GM12878 (cell line): ENCODE results near the gene TMEM135. TPM values are rescaled to one million over a fixed set of nuclear protein-coding genes. Genes with fewer than 3 reads are reported as not detected.

ENCODE experiments used
- ATAC-seq: fragments of 200-7000 bp; cut with Tn5 transposase; 3 replicates; pipeline ENCODE4 v1.9.1; 2020; ENCODE audit warnings: mild to moderate bottlenecking, moderate library complexity
- BruUV-seq: library from RNA; stranded (reverse); fragments of 400-500 nt; replicated peaks from 2 replicates; lab custom pipeline; 2021; lab: Mats Ljungman, UMichigan
- CTCF ChIA-PET: fragments of 300-600 bp; sonication (Branson Sonifier 250); formaldehyde crosslinking; extraction: SDS; loops from one replicate; lab custom pipeline; 2021; ENCODE audit warnings: inconsistent platforms; lab: Yijun Ruan, JAX
- POLR2A ChIA-PET: fragments of 350-600 bp; formaldehyde crosslinking; extraction: SDS; loops from one replicate; lab custom pipeline; 2021; ENCODE audit warnings: inconsistent platforms; lab: Charles Lee
- RAD21 ChIA-PET: fragments of 300-600 bp; sonication (Branson Sonifier 250); formaldehyde crosslinking; loops from one replicate; lab custom pipeline; 2023; ENCODE audit warnings: antibody characterized with exemption; ENCODE audit not compliant: unreplicated experiment; lab: Charles Lee
- SMC1A ChIA-PET: fragments of 300-600 bp; sonication (Branson Sonifier 250); formaldehyde crosslinking; loops from one replicate; lab custom pipeline; 2023; ENCODE audit not compliant: unreplicated experiment, uncharacterized antibody; lab: Charles Lee
- DNase-seq: peaks from one replicate; pipeline ENCODE4 v3.0.0-alpha.2; 2011; ENCODE audit warnings: low read depth, low spot score
- FAIRE-seq: peaks from 3 replicates; lab custom pipeline; 2011; peaks lifted over from hg19 to GRCh38; lab: Jason Lieb, UNC
- H2AFZ ChIP-seq: 2 replicates; pipeline ENCODE4 v1.6.0; 2011; ENCODE audit warnings: low read depth, low read length, control low read depth; ENCODE audit not compliant: control insufficient read depth
- H3K27ac ChIP-seq: 2 replicates; pipeline ENCODE4 v1.5.1; 2011; ENCODE audit warnings: control low read depth; ENCODE audit not compliant: control insufficient read depth, insufficient read depth
- H3K27me3 ChIP-seq, 2 experiments: replicated peaks in 1 of 2; 2 replicates each; pipeline versions ENCODE4 v1.6.0 to v1.6.1; 2011; ENCODE audit warnings: low read length in 1 of 2; ENCODE audit not compliant: control insufficient read depth in 2 of 2, insufficient read depth in 2 of 2
- H3K36me3 ChIP-seq, 2 experiments: 2 replicates each; pipeline ENCODE4 v1.5.1; 2011; ENCODE audit warnings: low read length in 1 of 2; ENCODE audit not compliant: control insufficient read depth in 2 of 2, insufficient read depth in 2 of 2
- H3K4me1 ChIP-seq: 2 replicates; pipeline ENCODE4 v1.6.1; 2011; ENCODE audit warnings: mild to moderate bottlenecking, low read length, moderate library complexity, mixed read lengths; ENCODE audit not compliant: control insufficient read depth, insufficient read depth
- H3K4me2 ChIP-seq: 2 replicates; pipeline ENCODE4 v1.6.0; 2011; ENCODE audit warnings: control low read depth; ENCODE audit not compliant: control insufficient read depth, insufficient read depth
- H3K4me3 ChIP-seq: fragments of 200-600 bp; sonication (generic); 2 replicates; pipeline ENCODE4 v1.5.1; 2016
- H3K79me2 ChIP-seq: 2 replicates; pipeline ENCODE4 v1.6.0; 2011; ENCODE audit warnings: low read length; ENCODE audit not compliant: control insufficient read depth, insufficient read depth
- H3K9ac ChIP-seq: 2 replicates; pipeline ENCODE4 v1.8.0; 2011; ENCODE audit warnings: low read length, control low read depth, mixed read lengths; ENCODE audit not compliant: control insufficient read depth, insufficient read depth
- H3K9me3 ChIP-seq: replicated peaks from 3 replicates; pipeline ENCODE4 v1.5.1; 2011; ENCODE audit warnings: mild to moderate bottlenecking, low read length; ENCODE audit not compliant: control insufficient read depth, insufficient read depth
- H4K20me1 ChIP-seq: 2 replicates; pipeline ENCODE4 v1.6.0; 2011; ENCODE audit not compliant: control insufficient read depth, insufficient read depth
- FOS ChIP-seq: IDR thresholded peaks from 3 replicates; pipeline ENCODE4 v1.6.1; 2011; ENCODE audit warnings: borderline replicate concordance; ENCODE audit not compliant: insufficient read length; ENCODE audit errors: extremely low read depth
- HDAC2 ChIP-seq: fragments of 200-600 bp; sonication (generic); IDR thresholded peaks from 2 replicates; pipeline ENCODE4 v1.6.1; 2017
- NFYA ChIP-seq: IDR thresholded peaks from 2 replicates; pipeline ENCODE4 v1.6.1; 2011; ENCODE audit warnings: low read depth, mild to moderate bottlenecking, low read length, improper control_type of control experiment, borderline replicate concordance
- PKNOX1 ChIP-seq: fragments of 450-650 bp; IDR thresholded peaks from 2 replicates; pipeline ENCODE4 v1.6.1; 2016; ENCODE audit warnings: mild to moderate bottlenecking
- POLR2AphosphoS5 ChIP-seq: IDR thresholded peaks from 2 replicates; pipeline ENCODE4 v1.6.1; 2011; ENCODE audit warnings: mild to moderate bottlenecking, low read length, inconsistent platforms
- RAD21 ChIP-seq: IDR thresholded peaks from 2 replicates; pipeline ENCODE4 v1.6.1; 2011; ENCODE audit warnings: mild to moderate bottlenecking, low read depth, low read length, moderate library complexity; ENCODE audit not compliant: insufficient read depth
- RELA ChIP-seq: fragments of 450-650 bp; IDR thresholded peaks from 2 replicates; pipeline ENCODE4 v1.8.0; 2014; ENCODE audit warnings: borderline replicate concordance; ENCODE audit not compliant: partially characterized antibody
- ZNF24 ChIP-seq: fragments of 450-650 bp; IDR thresholded peaks from 2 replicates; pipeline ENCODE4 v1.6.1; 2017; ENCODE audit warnings: antibody characterized with exemption, mild to moderate bottlenecking
- WGBS: methylation state at CpG from one replicate; pipeline ENCODE4 v1.1.6; 2016; ENCODE audit warnings: low lambda C conversion rate; ENCODE audit not compliant: insufficient replicate concordance, insufficient coverage; ENCODE audit errors: missing lambda C conversion rate; 5-methylcytosine and 5-hydroxymethylcytosine counted together
- in situ Hi-C: fragments of 300-500 bp; cut with MboI; formaldehyde crosslinking; loops from 9 replicates; pipeline ENCODE4 v1.14.3; 2018; ENCODE audit warnings: mixed read lengths
- intact Hi-C: fragments of 100-400 bp; cut with micrococcal nuclease; formaldehyde crosslinking; loops from one replicate; pipeline ENCODE4 v1.14.2; 2022; ENCODE audit not compliant: unreplicated experiment
- polyA plus RNA-seq, 11 experiments: library from polyadenylated mRNA; depleted of rRNA in 4 of 11; unstranded in 6 of 11; stranded (reverse) in 5 of 11; fragments of >200 nt; fragmentation: Nextera tagmentation in 4 of 11; fragmentation: Illumina TruSeq in 1 of 11; extraction: Ambion mirVana in 4 of 11; extraction: Trizol in 1 of 11; gene quantifications; 1 replicate in 1 of 11; 2 replicates in 10 of 11; pipeline versions ENCODE4 v1.2.1 to v1.2.3, GENCODE V29; 2011 to 2016; ENCODE audit warnings: inconsistent platforms in 2 of 11, missing spikeins in 2 of 11, low read depth in 1 of 11
- total RNA-seq, 4 experiments: library from RNA; depleted of rRNA in 3 of 4; stranded (reverse); fragments of >200 nt in 3 of 4; fragmentation: Illumina TruSeq in 1 of 4; extraction: Trizol in 1 of 4; gene quantifications; 2 replicates each; pipeline versions ENCODE4 v1.2.1 to v1.2.3, GENCODE V29; 2013 to 2021

TMEM135 gene
- total and polyA plus RNA-seq, 10 of the 15 experiments (the other 5 are each of a cell fraction or from before 2014, with no cell fraction given), result 7.2 to 117 (median 12.9) TPM

DNA sequence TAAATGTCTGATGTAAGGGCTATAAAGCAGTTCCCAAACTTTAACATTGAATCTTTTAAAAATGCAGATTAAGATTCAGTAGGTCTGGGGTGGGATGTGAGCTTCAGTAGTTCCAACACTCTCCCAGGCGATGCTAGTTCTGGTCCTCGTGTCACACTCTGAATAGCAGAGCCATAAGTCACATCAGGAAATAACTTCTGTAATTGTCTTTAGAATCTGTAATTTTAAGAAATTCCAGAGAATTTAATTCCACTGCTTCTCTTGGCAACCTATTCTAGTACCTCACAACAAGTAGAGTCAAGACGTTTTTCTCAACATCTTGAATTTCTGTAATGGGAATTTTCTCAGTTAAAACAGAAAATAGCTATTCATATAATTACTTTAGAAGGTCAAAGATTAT, 223.1 kb downstream of the TMEM135 start:
- Histone ChIP-seq H3K79me2 (no peaks in the 10 kb centered on the region), H2AFZ (no peak overlapping the region), H3K36me3 (no peaks in the 10 kb centered on the region), H3K27me3 (no peaks in the 10 kb centered on the region), H3K4me3 (no peak overlapping the region), H4K20me1 (no peaks in the 10 kb centered on the region), H3K9me3 (no peaks in the 10 kb centered on the region), H3K9ac (no peak overlapping the region), H3K27ac (no peak overlapping the region), H3K4me1 (no peaks in the 10 kb centered on the region), H3K4me2 (no peak overlapping the region)
- FAIRE-seq, result no peak
- SMC1A ChIA-PET, result interaction anchor here (1.1 to 2.0 kb wide), 2 partner anchors 40 to 539 kb away, joined by 3 to 6 read pairs; no protein-coding TSS in a partner anchor
- CTCF ChIA-PET, result interaction anchor here (1.3 kb wide), 1 partner anchor 9 kb away, joined by 4 read pairs; no protein-coding TSS in a partner anchor
- 67% methylated on average over 3 of the region's 3 CpGs for WGBS
- no TSS peak for BruUV-seq
- intact Hi-C loops, result no loop called here
- in situ Hi-C loops, result no loop called here
- TF ChIP-seq HDAC2 (no peak), RELA (no peak), FOS (no peak), RAD21 (no peak), POLR2AphosphoS5 (no peak), NFYA (no peak)
- POLR2A ChIA-PET, result no interaction called here
- RAD21 ChIA-PET, result no interaction called here
- ATAC-seq, result no peak
- no peak for DNase-seq

GRCh38 chr11:87263264-87263838, 225.6 kb downstream of the TMEM135 start:
- FAIRE-seq (no peak), DNase-seq (no peak), ATAC-seq (no peak)
- Histone ChIP-seq H3K9ac (no peak overlapping the region), H3K27me3 (no peaks in the 10 kb centered on the region), H3K27ac (no peak overlapping the region), H3K79me2 (no peaks in the 10 kb centered on the region), H2AFZ (no peak overlapping the region), H3K4me1 (no peaks in the 10 kb centered on the region), H4K20me1 (no peaks in the 10 kb centered on the region), H3K4me2 (no peak overlapping the region), H3K36me3 (no peaks in the 10 kb centered on the region), H3K9me3 (no peaks in the 10 kb centered on the region), H3K4me3 (no peak overlapping the region)
- BruUV-seq, result no TSS peak
- CTCF ChIA-PET, result interaction anchor here (1.0 kb wide), 1 partner anchor 56 kb away, joined by 3 read pairs; no protein-coding TSS in a partner anchor
- SMC1A ChIA-PET, result no interaction called here
- POLR2A ChIA-PET, result interaction anchor here (0.6 kb wide), 1 partner anchor 257 kb away, joined by 3 read pairs; no protein-coding TSS in a partner anchor
- TF ChIP-seq PKNOX1 (no peak), HDAC2 (no peak), ZNF24 (no peak)
- RAD21 ChIA-PET, result no interaction called here
- intact Hi-C loops (no loop called here), in situ Hi-C loops (no loop called here)
- WGBS, result 48% methylated on average over 2 of the region's 2 CpGs
